Adrenal gland (tissue), 12 donors: ENCODE results near the gene NAT14. TPM values are rescaled to one million over a fixed set of nuclear protein-coding genes. Genes with fewer than 3 reads are reported as not detected.
A peak's percentile ranks its signal among the peaks of the same experiment; 100 is the strongest.

Experiments
- DNase-seq, 7 donors: peaks; one replicate each; pipeline ENCODE4 v3.0.0-alpha.2; 2019 to 2020
- H3K27ac ChIP-seq, 5 donors: fragments of 200-600 bp; sonication (generic) in 4 of 5; 1 replicate in 3 of 5; 2 replicates in 2 of 5; pipeline versions ENCODE4 v1.5.1 to v1.8.0; 2016 to 2020; ENCODE audit warnings: mild to moderate bottlenecking in 1 of 5
- H3K27me3 ChIP-seq: fragments of 200-600 bp; 2 replicates; pipeline ENCODE4 v1.8.0; 2021
- H3K36me3 ChIP-seq, 2 donors: fragments of 200-600 bp; replicated peaks in 1 of 2; 1 replicate in 1 of 2; 2 replicates in 1 of 2; pipeline versions ENCODE4 v1.5.1 to v1.8.0; 2018 to 2022
- H3K4me1 ChIP-seq, 2 donors: fragments of 200-600 bp; replicated peaks in 1 of 2; 1 replicate in 1 of 2; 2 replicates in 1 of 2; pipeline versions ENCODE4 v1.5.1 to v1.8.0; 2018 to 2021
- H3K4me3 ChIP-seq, 4 donors: fragments of 200-600 bp; sonication (generic) in 3 of 4; one replicate each; pipeline ENCODE4 v1.5.1; 2016 to 2018
- H3K9me3 ChIP-seq, 3 donors: fragments of 200-600 bp; sonication (generic) in 1 of 3; replicated peaks in 1 of 3; 1 replicate in 2 of 3; 2 replicates in 1 of 3; pipeline versions ENCODE4 v1.5.1 to v1.8.0; 2016 to 2021
- POLR2A ChIP-seq, 2 donors: fragments of 450-650 bp; IDR thresholded peaks; one replicate each; pipeline ENCODE4 v1.6.1; 2017; ENCODE audit warnings: antibody characterized with exemption in 2 of 2, mild to moderate bottlenecking in 2 of 2, moderate library complexity in 1 of 2
- WGBS, 4 donors: extraction: QIAGEN DNeasy Blood & Tissue Kit in 2 of 4; methylation state at CpG; one replicate each; pipeline versions ENCODE4 v1.1.5 to v1.1.7; 2013 to 2017; 5-methylcytosine and 5-hydroxymethylcytosine counted together
- intact Hi-C, 2 donors: fragments of 100-400 bp; cut with DNase I; formaldehyde crosslinking; loops; one replicate each; pipeline versions ENCODE4 v1.14.1 to v1.15.0; 2022 to 2023
- polyA plus RNA-seq, 3 donors: library from polyadenylated mRNA; stranded (reverse); fragments of 200-250 nt in 2 of 3; fragments of 350-450 nt in 1 of 3; fragmentation: Illumina TruSeq in 1 of 3; extraction: RNeasy Lipid Tissue Mini Kit (QIAGEN cat#74804) in 1 of 3; gene quantifications; one replicate each; pipeline ENCODE4 v1.2.3, GENCODE V29; 2013 to 2014
- total RNA-seq, 9 donors: library from RNA; depleted of rRNA in 4 of 9; stranded (reverse); fragments of >200 nt in 4 of 9; fragments of 120-200 nt in 1 of 9; fragmentation: NEBNext Ultra II Directional in 1 of 9; extraction: Animal tissue kit (Norgen Biotek cat#: 25700) in 1 of 9; gene quantifications; one replicate each; pipeline versions ENCODE4 v1.1.0 to v1.2.4, GENCODE V29; 2013 to 2023
- TF ChIP-seq, protein P1 (sequence below), 6 experiments: fragments of 450-650 bp in 4 of 6; fragments of 200-600 bp in 2 of 6; sonication (generic) in 1 of 6; IDR thresholded peaks; 1 replicate in 5 of 6; 2 replicates in 1 of 6; pipeline versions ENCODE4 v1.5.1 to v1.8.0; 2016 to 2021; ENCODE audit warnings: antibody characterized with exemption in 6 of 6, mild to moderate bottlenecking in 2 of 6, moderate library complexity in 1 of 6
- donor health status: healthy with polysubstance abuse.
- donor health status: Bipolar disorder and iron deficiency.
- donor health status: DM: yes; HTN: yes; CAD: no.
- donor health status: DM: no; HTN: no; CAD: no.
- donor health status: DM: no; HTN: no; CAD: no.
- donor health status: DM: yes; HTN: yes; CAD: no.

NAT14 gene
- total and polyA plus RNA-seq, 12 donors = 4.9 to 108 (median 18.7) TPM

DNA sequence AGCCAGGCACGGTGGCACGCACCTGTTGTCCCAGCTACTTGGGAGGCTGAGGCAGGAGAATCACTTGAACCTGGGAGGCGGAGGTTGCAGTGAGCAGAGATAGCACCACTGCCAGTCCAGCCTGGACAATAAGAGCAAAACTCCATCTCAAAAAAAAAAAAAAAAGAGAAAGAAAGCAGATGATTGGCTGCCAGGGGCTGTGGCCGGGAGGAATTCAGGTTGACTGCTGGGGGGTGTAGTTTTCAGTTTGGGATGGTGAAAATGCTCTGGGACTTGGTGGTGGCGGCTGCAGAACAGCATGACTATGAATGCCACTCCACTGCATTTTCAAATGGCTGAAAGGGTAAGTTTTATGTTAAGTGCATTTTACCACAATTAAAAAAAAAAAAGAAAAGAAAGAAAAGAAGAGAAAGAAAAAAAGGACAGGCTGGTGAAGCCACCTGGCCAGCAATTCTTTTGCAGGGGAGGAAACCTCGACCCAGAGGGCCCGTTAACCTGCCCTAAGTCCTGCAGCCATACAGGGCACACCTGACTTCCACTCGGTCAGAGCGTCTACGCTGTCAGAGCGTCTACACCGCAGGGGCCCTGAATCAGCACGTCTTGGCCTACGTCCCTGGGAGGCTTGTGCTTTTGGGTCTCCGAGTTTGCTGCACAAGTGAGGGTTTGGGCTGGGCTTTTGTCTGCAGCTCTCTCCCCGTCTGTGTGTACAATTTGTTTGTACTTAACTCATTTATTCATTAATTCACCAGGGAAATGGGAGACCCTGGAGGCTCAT is 27.1 kb upstream of the NAT14 start:
- WGBS, 4 donors = 72 to 85% (median 84%) methylated on average over 16 of the region's 16 CpGs
- DNase-seq = no peak
- no peaks in the 10 kb centered on the region for H3K36me3 ChIP-seq
- H3K4me3 ChIP-seq = no peak overlapping the region
- no peaks in the 10 kb centered on the region for H3K27me3 ChIP-seq
- intact Hi-C loops = no loop called here
- TF ChIP-seq, protein P1, sequence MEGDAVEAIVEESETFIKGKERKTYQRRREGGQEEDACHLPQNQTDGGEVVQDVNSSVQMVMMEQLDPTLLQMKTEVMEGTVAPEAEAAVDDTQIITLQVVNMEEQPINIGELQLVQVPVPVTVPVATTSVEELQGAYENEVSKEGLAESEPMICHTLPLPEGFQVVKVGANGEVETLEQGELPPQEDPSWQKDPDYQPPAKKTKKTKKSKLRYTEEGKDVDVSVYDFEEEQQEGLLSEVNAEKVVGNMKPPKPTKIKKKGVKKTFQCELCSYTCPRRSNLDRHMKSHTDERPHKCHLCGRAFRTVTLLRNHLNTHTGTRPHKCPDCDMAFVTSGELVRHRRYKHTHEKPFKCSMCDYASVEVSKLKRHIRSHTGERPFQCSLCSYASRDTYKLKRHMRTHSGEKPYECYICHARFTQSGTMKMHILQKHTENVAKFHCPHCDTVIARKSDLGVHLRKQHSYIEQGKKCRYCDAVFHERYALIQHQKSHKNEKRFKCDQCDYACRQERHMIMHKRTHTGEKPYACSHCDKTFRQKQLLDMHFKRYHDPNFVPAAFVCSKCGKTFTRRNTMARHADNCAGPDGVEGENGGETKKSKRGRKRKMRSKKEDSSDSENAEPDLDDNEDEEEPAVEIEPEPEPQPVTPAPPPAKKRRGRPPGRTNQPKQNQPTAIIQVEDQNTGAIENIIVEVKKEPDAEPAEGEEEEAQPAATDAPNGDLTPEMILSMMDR (IDR thresholded peaks at IDR 0.05) = no peak
- no peak for TF ChIP-seq POLR2A (IDR thresholded peaks at IDR 0.05)
- H3K27ac ChIP-seq = no peak overlapping the region
- H3K9me3 ChIP-seq = no peaks in the 10 kb centered on the region
- H3K4me1 ChIP-seq = peaks cover 10% of the 10 kb centered on the region in 2 donors

DNA sequence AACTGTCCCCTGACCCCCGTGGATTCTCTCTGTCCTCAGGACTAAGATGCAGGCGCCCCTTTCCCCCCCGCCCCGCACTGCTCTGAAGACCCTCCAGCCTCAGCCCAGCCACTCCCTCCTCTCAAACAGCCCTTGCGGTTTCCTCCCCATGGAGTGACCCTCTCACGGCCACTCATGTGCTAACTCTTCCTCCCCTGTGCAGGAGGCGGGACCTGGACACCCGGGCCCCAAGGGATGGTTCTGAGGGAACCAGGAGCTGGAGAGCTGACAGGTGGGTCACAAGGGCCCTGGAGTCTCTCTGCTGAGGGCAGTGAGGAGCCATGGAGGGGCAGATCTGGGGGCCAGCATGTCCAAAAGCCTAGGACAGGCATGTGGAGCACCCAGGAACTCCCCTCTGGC is 25.4 kb upstream of the NAT14 start:
- Histone ChIP-seq H3K9me3 (no peaks in the 10 kb centered on the region), H3K36me3 (no peaks in the 10 kb centered on the region), H3K27ac (peak overlapping the region in 3 of 5 donors; percentile 95 to 97 (median 96)), H3K4me3 (peak overlapping the region in 1 of 4 donors; percentile 76), H3K4me1 (peaks cover 10% of the 10 kb centered on the region in 2 donors), H3K27me3 (no peaks in the 10 kb centered on the region)
- intact Hi-C loops = no loop called here
- DNase-seq = no peak
- TF ChIP-seq, protein P1 (IDR thresholded peaks at IDR 0.05) = no peak
- no peak for TF ChIP-seq POLR2A (IDR thresholded peaks at IDR 0.05)
- 50 to 72% (median 58%) methylated on average over 7 to 8 of the region's 8 CpGs for WGBS, 4 donors

DNA sequence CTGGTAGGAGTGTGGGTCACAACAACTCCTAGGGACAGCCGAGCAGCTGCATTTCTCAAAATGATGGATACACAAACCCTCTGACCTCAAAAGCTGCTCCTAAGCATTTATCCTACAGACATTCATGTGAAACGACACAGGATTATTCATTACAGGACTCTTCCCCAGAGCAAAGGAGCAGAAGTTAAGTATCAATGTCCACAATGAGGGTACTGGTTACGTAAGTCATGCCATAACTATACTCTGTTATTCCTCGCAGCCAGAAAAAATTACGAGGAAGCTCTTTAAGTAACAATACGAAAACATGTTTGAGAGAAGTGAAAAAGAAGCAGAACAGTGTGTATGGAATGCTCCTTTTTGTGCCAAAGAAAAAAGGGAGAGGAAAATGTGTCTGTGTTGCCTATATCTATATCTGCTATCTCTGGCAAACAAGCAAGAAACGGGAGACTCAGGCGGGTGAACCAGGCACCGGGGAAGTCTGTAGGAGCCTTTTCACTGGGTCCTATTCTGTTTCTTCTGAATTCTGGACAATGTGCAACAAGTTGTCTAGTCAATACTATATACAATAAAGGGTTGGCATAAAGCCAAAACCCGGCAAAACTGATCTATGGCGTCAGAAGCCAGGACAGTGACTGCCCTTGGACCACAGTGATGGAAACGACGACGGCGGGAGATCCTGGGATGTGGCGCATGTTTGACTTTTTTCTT is 24.9 kb upstream of the NAT14 start:
- Histone ChIP-seq H3K27me3 (no peaks in the 10 kb centered on the region), H3K9me3 (no peaks in the 10 kb centered on the region), H3K36me3 (no peaks in the 10 kb centered on the region), H3K4me3 (peak overlapping the region in 1 of 4 donors; percentile 76), H3K4me1 (peaks cover 10% of the 10 kb centered on the region in 2 donors), H3K27ac (peak overlapping the region; percentile 60 to 97 (median 95))
- TF ChIP-seq POLR2A (IDR thresholded peaks at IDR 0.05) = no peak
- TF ChIP-seq, protein P1 (IDR thresholded peaks at IDR 0.05) = no peak
- DNase-seq = peak in 2 of 7 donors; percentile 36 to 73
- intact Hi-C loops = loop anchor here in 1 of 2 donors (5.0 kb wide), 1 partner anchor 42 kb away; no protein-coding TSS in a partner anchor
- 17 to 35% (median 27%) methylated on average over 16 of the region's 16 CpGs for WGBS, 4 donors

DNA sequence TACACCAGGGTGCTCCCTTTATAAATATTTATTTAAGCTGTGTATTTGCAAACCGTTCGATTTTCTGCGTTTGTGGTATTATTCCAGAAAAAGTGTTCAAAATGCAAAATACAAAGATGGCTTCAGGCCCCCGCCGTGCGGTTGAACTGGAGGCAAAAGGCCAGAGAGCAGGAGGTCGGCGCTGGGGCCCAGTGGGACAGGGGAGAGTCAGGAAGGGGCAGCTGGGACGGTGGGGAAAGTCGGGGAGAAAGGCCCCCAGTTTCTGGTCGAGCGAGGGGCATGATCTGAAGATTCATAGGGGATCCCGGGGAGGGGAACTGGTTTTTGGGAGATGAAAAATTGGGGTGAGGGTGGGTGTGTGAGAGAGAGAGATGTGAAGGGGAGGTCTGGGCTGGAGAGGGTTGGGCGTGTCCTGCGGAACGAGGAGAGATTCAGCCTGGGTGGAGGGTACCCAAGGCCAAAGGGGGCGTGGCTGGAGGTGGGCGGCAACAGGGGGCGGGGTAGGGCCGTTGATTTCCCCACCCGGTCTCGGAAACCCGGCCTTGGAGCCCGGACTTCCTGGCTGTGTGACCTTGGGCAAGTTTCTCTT is 24.2 kb upstream of the NAT14 start:
- peak; percentile 84 to 93 (median 91) for DNase-seq
- Histone ChIP-seq H3K9me3 (no peaks in the 10 kb centered on the region), H3K36me3 (no peaks in the 10 kb centered on the region), H3K27me3 (no peaks in the 10 kb centered on the region), H3K27ac (peak overlapping the region; percentile 78 to 97 (median 95)), H3K4me1 (peaks cover 10% of the 10 kb centered on the region in 2 donors), H3K4me3 (peak overlapping the region in 2 of 4 donors; percentile 70 to 76)
- intact Hi-C loops = loop anchor here in 1 of 2 donors (5.0 kb wide), 1 partner anchor 42 kb away; no protein-coding TSS in a partner anchor
- TF ChIP-seq, protein P1 (IDR thresholded peaks at IDR 0.05) = no peak
- no peak for TF ChIP-seq POLR2A (IDR thresholded peaks at IDR 0.05)
- 8 to 17% (median 10%) methylated on average over 16 to 24 of the region's 24 CpGs for WGBS, 4 donors
